GM23338 (cell line): Measurements from ENCODE around the gene ROR1. TPM values are rescaled to one million over a fixed set of nuclear protein-coding genes. Genes with fewer than 3 reads are reported as not detected.

Experiments used
- ATAC-seq: fragments of 200-7000 bp; cut with Tn5 transposase; 3 replicates; pipeline ENCODE4 v1.9.1; 2020
- DNase-seq: peaks from one replicate; pipeline ENCODE4 v3.0.0-alpha.2; 2015; ENCODE audit warnings: low spot score
- H2AFZ ChIP-seq: fragments of 200-600 bp; sonication (generic); 2 replicates; pipeline ENCODE4 v1.8.0; 2016; ENCODE audit warnings: antibody characterized with exemption, mild to moderate bottlenecking, moderate library complexity
- H3F3A ChIP-seq: fragments of 200-600 bp; sonication (generic); replicated peaks from 2 replicates; pipeline ENCODE4 v1.8.0; 2017; ENCODE audit warnings: antibody characterized with exemption, mixed run types, low read depth
- H3K27ac ChIP-seq: fragments of 200-600 bp; sonication (generic); 2 replicates; pipeline ENCODE4 v1.6.1; 2016; ENCODE audit warnings: low read depth
- H3K27me3 ChIP-seq: fragments of 200-600 bp; sonication (generic); 2 replicates; pipeline ENCODE4 v1.8.0; 2016; ENCODE audit warnings: mild to moderate bottlenecking, mixed run types, moderate library complexity; ENCODE audit not compliant: insufficient read depth
- H3K36me3 ChIP-seq: fragments of 200-600 bp; sonication (generic); 2 replicates; pipeline ENCODE4 v1.8.0; 2016; ENCODE audit warnings: mild to moderate bottlenecking; ENCODE audit not compliant: insufficient read depth
- H3K4me1 ChIP-seq: fragments of 200-600 bp; sonication (generic); 2 replicates; pipeline ENCODE4 v1.8.0; 2016; ENCODE audit warnings: mild to moderate bottlenecking, moderate library complexity; ENCODE audit not compliant: insufficient read depth
- H3K4me2 ChIP-seq: fragments of 200-600 bp; sonication (generic); 2 replicates; pipeline ENCODE4 v1.7.1; 2017; ENCODE audit warnings: mixed run types
- H3K4me3 ChIP-seq: fragments of 200-600 bp; sonication (generic); 2 replicates; pipeline ENCODE4 v1.6.1; 2016; ENCODE audit warnings: mixed run types
- H3K79me2 ChIP-seq: fragments of 200-600 bp; sonication (generic); replicated peaks from 2 replicates; pipeline ENCODE4 v1.8.0; 2017; ENCODE audit warnings: mild to moderate bottlenecking; ENCODE audit not compliant: insufficient read depth
- H3K9me2 ChIP-seq: fragments of 200-600 bp; sonication (generic); 2 replicates; pipeline ENCODE4 v1.8.0; 2017; ENCODE audit not compliant: insufficient read depth
- H4K20me1 ChIP-seq: fragments of 200-600 bp; sonication (generic); replicated peaks from 2 replicates; pipeline ENCODE4 v1.8.0; 2017; ENCODE audit warnings: mild to moderate bottlenecking; ENCODE audit not compliant: insufficient read depth
- H3K27ac Mint-ChIP-seq: 2 replicates; pipeline ENCODE4 v1.8.0; 2020; ENCODE audit warnings: inconsistent platforms, mild to moderate bottlenecking, moderate library complexity, mixed read lengths
- H3K27me3 Mint-ChIP-seq: 3 replicates; pipeline ENCODE4 v1.8.0; 2022; ENCODE audit warnings: low read depth, mild to moderate bottlenecking, moderate library complexity, mixed read lengths, inconsistent platforms; ENCODE audit not compliant: insufficient read depth, poor library complexity
- H3K36me3 Mint-ChIP-seq: 3 replicates; pipeline ENCODE4 v1.8.0; 2021; ENCODE audit warnings: low read depth, mild to moderate bottlenecking, inconsistent platforms, moderate library complexity, mixed read lengths
- H3K4me1 Mint-ChIP-seq: 3 replicates; pipeline ENCODE4 v1.8.0; 2020; ENCODE audit warnings: mild to moderate bottlenecking, inconsistent platforms, mixed read lengths
- H3K4me3 Mint-ChIP-seq: 3 replicates; pipeline ENCODE4 v1.8.0; 2021; ENCODE audit warnings: moderate library complexity, mild to moderate bottlenecking, inconsistent platforms, mixed read lengths
- H3K9me3 Mint-ChIP-seq: 3 replicates; pipeline ENCODE4 v1.8.0; 2020; ENCODE audit warnings: moderate library complexity, mild to moderate bottlenecking, inconsistent platforms, mixed read lengths
- CREB1 ChIP-seq: fragments of 250-450 bp; sonication (Bioruptor Pico); IDR thresholded peaks from 2 replicates; pipeline ENCODE4 v1.5.0; 2020; ENCODE audit warnings: low read depth, mild to moderate bottlenecking, moderate library complexity
- CTCF ChIP-seq, 2 experiments: fragments of 200-600 bp in 1 of 2; sonication (generic) in 1 of 2; conservative IDR thresholded peaks; 2 replicates each; pipeline versions ENCODE4 v1.5.1 to v1.6.1; 2016 to 2017; ENCODE audit warnings: antibody characterized with exemption in 2 of 2, low read depth in 2 of 2, mild to moderate bottlenecking in 2 of 2, moderate library complexity in 1 of 2
- ETS1 ChIP-seq: IDR thresholded peaks from 2 replicates; pipeline ENCODE4 v1.6.1; 2016; ENCODE audit warnings: antibody characterized with exemption
- EZH2 ChIP-seq: fragments of 200-600 bp; sonication (generic); IDR thresholded peaks from one replicate; pipeline ENCODE4 v1.8.0; 2017; ENCODE audit warnings: antibody characterized with exemption, mild to moderate bottlenecking, low read depth; ENCODE audit not compliant: unreplicated experiment
- EZH2phosphoT487 ChIP-seq: fragments of 200-600 bp; sonication (generic); IDR thresholded peaks from one replicate; pipeline ENCODE4 v1.8.1; 2018; ENCODE audit warnings: antibody characterized with exemption; ENCODE audit not compliant: unreplicated experiment
- JUNB ChIP-seq: IDR thresholded peaks from one replicate; pipeline ENCODE4 v1.6.1; 2016; ENCODE audit warnings: antibody characterized with exemption; ENCODE audit not compliant: unreplicated experiment
- NANOG ChIP-seq: IDR thresholded peaks from 2 replicates; pipeline ENCODE4 v1.6.1; 2016; ENCODE audit warnings: antibody characterized with exemption, borderline replicate concordance
- POLR2AphosphoS5 ChIP-seq: IDR thresholded peaks from 2 replicates; pipeline ENCODE4 v1.6.1; 2016; ENCODE audit warnings: antibody characterized with exemption, low read depth
- REST ChIP-seq: IDR thresholded peaks from one replicate; pipeline ENCODE4 v1.6.1; 2018; ENCODE audit warnings: antibody characterized with exemption; ENCODE audit not compliant: unreplicated experiment
- STAT1 ChIP-seq: IDR thresholded peaks from one replicate; pipeline ENCODE4 v1.6.1; 2016; ENCODE audit warnings: antibody characterized with exemption; ENCODE audit not compliant: unreplicated experiment
- ZNF114 ChIP-seq: fragments of 250-450 bp; sonication (Bioruptor Pico); IDR thresholded peaks from 2 replicates; pipeline ENCODE4 v1.5.0; 2020; ENCODE audit warnings: mild to moderate bottlenecking, moderate library complexity
- ZNF331 ChIP-seq: fragments of 250-450 bp; sonication (Bioruptor Pico); IDR thresholded peaks from 2 replicates; pipeline ENCODE4 v1.5.0; 2020; ENCODE audit warnings: low read depth, mild to moderate bottlenecking, moderate library complexity
- ZNF462 ChIP-seq: fragments of 250-450 bp; sonication (Bioruptor Pico); IDR thresholded peaks from 2 replicates; pipeline ENCODE4 v1.5.0; 2020; ENCODE audit warnings: mild to moderate bottlenecking, moderate library complexity
- polyA plus RNA-seq: library from polyadenylated mRNA; unstranded; fragments of >200 nt; fragmentation: Nextera tagmentation; extraction: Ambion mirVana; gene quantifications from 2 replicates; pipeline ENCODE4 v1.2.1, GENCODE V29; 2016
- total RNA-seq: library from RNA; depleted of rRNA; stranded (reverse); fragments of >200 nt; shearing (Covaris generic); gene quantifications from 2 replicates; pipeline ENCODE4 v1.2.3, GENCODE V29; 2014

Gene ROR1
- total and polyA plus RNA-seq, 2 experiments from 2014 or later: 59.7 to 96.0 TPM

GRCh38 chr1:63827411-63828321, 53.8 kb downstream of the ROR1 start:
- Mint-ChIP-seq H3K36me3 (peaks cover 31% of the 10 kb centered on the region), H3K27ac (no peak overlapping the region; the same call in 1 of the 2 replicates), H3K4me1 (peaks cover 54% of the 10 kb centered on the region), H3K4me3 (no peak overlapping the region), H3K9me3 (peaks cover 7% of the 10 kb centered on the region), H3K27me3 (peaks cover 2% of the 10 kb centered on the region)
- Histone ChIP-seq H3K27ac (no peak overlapping the region), H3K27me3 (no peaks in the 10 kb centered on the region), H2AFZ (no peak overlapping the region), H4K20me1 (peaks cover 31% of the 10 kb centered on the region), H3K9me2 (no peaks in the 10 kb centered on the region), H3K4me2 (no peak overlapping the region), H3K36me3 (no peaks in the 10 kb centered on the region), H3K4me3 (no peak overlapping the region), H3K4me1 (peaks cover 55% of the 10 kb centered on the region), H3K79me2 (peaks cover 99% of the 10 kb centered on the region), H3F3A (no peaks in the 10 kb centered on the region)
- no peak for DNase-seq
- TF ChIP-seq EZH2phosphoT487 (no peak), CTCF (conservative IDR thresholded peaks at IDR 0.05; ENCODE audit: low read depth in 2 of 2) (no peak), CREB1 (CRISPR knock-in tag) (no peak), REST (no peak), NANOG (no peak), EZH2 (no peak), STAT1 (no peak), JUNB (no peak), ZNF462 (CRISPR knock-in tag) (no peak), ZNF114 (CRISPR knock-in tag) (no peak), ETS1 (no peak), ZNF331 (CRISPR knock-in tag) (no peak), POLR2AphosphoS5 (no peak)
- ATAC-seq: no peak
